Left lung (tissue), 10 donors: ENCODE data around the gene EGFR. TPM values are rescaled to one million over a fixed set of nuclear protein-coding genes. Genes with fewer than 3 reads are reported as not detected.

Source experiments
- ATAC-seq: fragments of 200-7000 bp; cut with Tn5 transposase; one replicate; pipeline ENCODE4 v1.9.1; 2020; ENCODE audit warnings: moderate library complexity
- DNase-seq, 4 donors: peaks; one replicate each; pipeline ENCODE4 v3.0.0-alpha.2; 2013 to 2020
- H3K27ac ChIP-seq, 2 donors: fragments of 200-600 bp; sonication (generic) in 1 of 2; one replicate each; pipeline versions ENCODE4 v1.5.0 to v1.8.0; 2020 to 2021
- H3K27me3 ChIP-seq, 2 donors: fragments of 200-600 bp; sonication (generic) in 1 of 2; one replicate each; pipeline versions ENCODE4 v1.5.0 to v1.8.0; 2020 to 2021
- H3K36me3 ChIP-seq, 2 donors: fragments of 200-600 bp; sonication (generic) in 1 of 2; one replicate each; pipeline versions ENCODE4 v1.5.0 to v1.8.0; 2020 to 2021
- H3K4me1 ChIP-seq, 2 donors: fragments of 200-600 bp; one replicate each; pipeline ENCODE4 v1.8.0; 2021
- H3K4me3 ChIP-seq, 2 donors: fragments of 200-600 bp; sonication (generic) in 1 of 2; one replicate each; pipeline versions ENCODE4 v1.5.0 to v1.8.0; 2020 to 2021; ENCODE audit warnings: mild to moderate bottlenecking in 1 of 2
- H3K9me3 ChIP-seq, 2 donors: fragments of 200-600 bp; sonication (generic) in 1 of 2; one replicate each; pipeline versions ENCODE4 v1.5.0 to v1.8.0; 2020 to 2021
- intact Hi-C, 2 donors: fragments of 100-400 bp; cut with DNase I; formaldehyde crosslinking; loops; one replicate each; pipeline versions ENCODE4 v1.11.2 to v1.14.2; 2022
- polyA plus RNA-seq, 6 donors: library from polyadenylated mRNA; unstranded; fragments of 120-200 nt; gene quantifications; one replicate each; pipeline ENCODE4 v1.2.1, GENCODE V29; 2013; ENCODE audit not compliant: insufficient read length in 6 of 6
- total RNA-seq, 2 donors: library from RNA; stranded (reverse); fragmentation: NEBNext Ultra II Directional; extraction: Animal tissue kit (Norgen Biotek cat#: 25700); gene quantifications; one replicate each; pipeline ENCODE4 v1.2.1, GENCODE V29; 2021
- TF ChIP-seq, protein P1 (sequence below), 2 donors: fragments of 200-600 bp; sonication (generic) in 1 of 2; IDR thresholded peaks; one replicate each; pipeline versions ENCODE4 v1.5.0 to v1.8.0; 2021; ENCODE audit warnings: antibody characterized with exemption in 2 of 2
- donor health status: DM: no; HTN: yes; CAD: no.
- donor health status: DM: no; HTN: no; CAD: no.

Gene EGFR
- total and polyA plus RNA-seq, 8 donors = 48.7 to 79.3 (median 54.1) TPM

DNA sequence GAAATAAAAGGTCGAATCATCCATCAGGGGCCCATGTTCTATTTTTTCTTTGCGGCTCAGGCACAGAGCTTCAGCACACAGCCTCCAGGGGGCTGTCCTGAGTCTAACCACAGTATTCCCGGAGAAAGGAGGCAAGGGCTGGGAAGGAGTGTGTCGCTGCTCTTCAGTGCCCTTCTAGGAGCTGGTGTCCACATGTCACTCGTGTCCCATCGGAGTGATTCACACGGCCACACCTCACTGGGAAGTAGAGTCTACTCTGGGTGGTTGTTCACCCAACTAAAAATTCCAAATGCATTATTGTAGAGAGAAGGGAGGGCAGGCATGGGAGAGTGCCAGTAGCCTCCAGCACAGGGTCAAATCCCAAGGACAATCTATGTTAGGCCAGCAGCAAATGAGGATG, 231.5 kb downstream of the EGFR start:
- H3K9me3 ChIP-seq = no peaks in the 10 kb centered on the region
- H3K27ac ChIP-seq = no peak overlapping the region
- DNase-seq (no peak), ATAC-seq (no peak)
- TF ChIP-seq, protein P1, sequence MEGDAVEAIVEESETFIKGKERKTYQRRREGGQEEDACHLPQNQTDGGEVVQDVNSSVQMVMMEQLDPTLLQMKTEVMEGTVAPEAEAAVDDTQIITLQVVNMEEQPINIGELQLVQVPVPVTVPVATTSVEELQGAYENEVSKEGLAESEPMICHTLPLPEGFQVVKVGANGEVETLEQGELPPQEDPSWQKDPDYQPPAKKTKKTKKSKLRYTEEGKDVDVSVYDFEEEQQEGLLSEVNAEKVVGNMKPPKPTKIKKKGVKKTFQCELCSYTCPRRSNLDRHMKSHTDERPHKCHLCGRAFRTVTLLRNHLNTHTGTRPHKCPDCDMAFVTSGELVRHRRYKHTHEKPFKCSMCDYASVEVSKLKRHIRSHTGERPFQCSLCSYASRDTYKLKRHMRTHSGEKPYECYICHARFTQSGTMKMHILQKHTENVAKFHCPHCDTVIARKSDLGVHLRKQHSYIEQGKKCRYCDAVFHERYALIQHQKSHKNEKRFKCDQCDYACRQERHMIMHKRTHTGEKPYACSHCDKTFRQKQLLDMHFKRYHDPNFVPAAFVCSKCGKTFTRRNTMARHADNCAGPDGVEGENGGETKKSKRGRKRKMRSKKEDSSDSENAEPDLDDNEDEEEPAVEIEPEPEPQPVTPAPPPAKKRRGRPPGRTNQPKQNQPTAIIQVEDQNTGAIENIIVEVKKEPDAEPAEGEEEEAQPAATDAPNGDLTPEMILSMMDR (IDR thresholded peaks at IDR 0.05) = peak; percentile 29 to 37
- no peak overlapping the region for H3K4me3 ChIP-seq
- intact Hi-C loops = no loop called here
- no peaks in the 10 kb centered on the region for H3K36me3 ChIP-seq
- peaks cover 4 to 13% of the 10 kb centered on the region in 2 donors for H3K4me1 ChIP-seq
- H3K27me3 ChIP-seq = peaks cover 0 to 22% of the 10 kb centered on the region in 2 donors

DNA sequence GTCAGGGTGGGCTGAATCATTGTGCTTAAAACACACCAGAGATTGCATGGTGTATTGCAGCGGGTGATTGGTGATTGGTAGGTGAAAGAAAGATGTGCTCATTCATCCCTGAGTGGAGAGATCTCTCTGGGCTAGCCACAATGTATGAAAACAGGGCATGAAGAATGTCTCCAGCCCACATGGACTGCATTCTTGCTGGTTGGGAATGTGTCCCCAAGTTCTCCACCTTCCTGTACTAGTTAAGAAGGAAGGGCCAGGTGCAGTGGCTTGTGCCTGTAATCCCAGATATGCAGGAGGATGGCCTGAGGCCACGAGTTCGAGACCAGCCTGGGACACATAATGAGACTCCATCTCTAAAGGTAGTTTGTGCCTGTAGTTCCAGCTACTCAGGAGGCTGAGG, 232.5 kb downstream of the EGFR start:
- no peaks in the 10 kb centered on the region for H3K9me3 ChIP-seq
- intact Hi-C loops = no loop called here
- no peak overlapping the region for H3K4me3 ChIP-seq
- no peak for ATAC-seq
- no peak overlapping the region for H3K27ac ChIP-seq
- peaks cover 4 to 19% of the 10 kb centered on the region in 2 donors for H3K4me1 ChIP-seq
- no peaks in the 10 kb centered on the region for H3K36me3 ChIP-seq
- TF ChIP-seq, protein P1 (IDR thresholded peaks at IDR 0.05) = no peak
- DNase-seq = no peak
- H3K27me3 ChIP-seq = peaks cover 0 to 32% of the 10 kb centered on the region in 2 donors

DNA sequence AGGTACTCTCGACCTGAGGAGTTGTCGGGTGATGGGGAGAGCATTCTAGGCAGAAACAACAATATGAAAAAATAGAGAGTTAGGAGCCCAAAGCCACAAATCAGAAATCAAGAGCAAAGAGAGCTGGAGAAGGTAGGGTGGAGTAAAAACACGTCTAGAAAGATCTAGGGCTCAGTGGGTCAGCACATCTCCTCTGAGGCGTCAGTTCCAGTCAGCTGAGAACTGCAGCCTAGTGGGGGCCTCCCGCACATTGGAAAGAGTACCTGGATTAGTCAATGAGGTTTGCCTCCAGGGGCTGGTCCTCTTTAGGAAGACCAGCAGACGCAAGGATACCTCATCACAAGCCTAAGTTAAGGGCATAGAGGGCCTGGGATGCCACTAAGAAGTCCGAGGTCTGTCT, 233.1 kb downstream of the EGFR start:
- TF ChIP-seq, protein P1 (IDR thresholded peaks at IDR 0.05) = no peak
- H3K27me3 ChIP-seq = peaks cover 0 to 38% of the 10 kb centered on the region in 2 donors
- no peak for DNase-seq
- no peak for ATAC-seq
- intact Hi-C loops = no loop called here
- no peaks in the 10 kb centered on the region for H3K36me3 ChIP-seq
- H3K4me1 ChIP-seq = peaks cover 4 to 19% of the 10 kb centered on the region in 2 donors
- H3K27ac ChIP-seq = no peak overlapping the region
- H3K4me3 ChIP-seq = no peak overlapping the region
- no peaks in the 10 kb centered on the region for H3K9me3 ChIP-seq

DNA sequence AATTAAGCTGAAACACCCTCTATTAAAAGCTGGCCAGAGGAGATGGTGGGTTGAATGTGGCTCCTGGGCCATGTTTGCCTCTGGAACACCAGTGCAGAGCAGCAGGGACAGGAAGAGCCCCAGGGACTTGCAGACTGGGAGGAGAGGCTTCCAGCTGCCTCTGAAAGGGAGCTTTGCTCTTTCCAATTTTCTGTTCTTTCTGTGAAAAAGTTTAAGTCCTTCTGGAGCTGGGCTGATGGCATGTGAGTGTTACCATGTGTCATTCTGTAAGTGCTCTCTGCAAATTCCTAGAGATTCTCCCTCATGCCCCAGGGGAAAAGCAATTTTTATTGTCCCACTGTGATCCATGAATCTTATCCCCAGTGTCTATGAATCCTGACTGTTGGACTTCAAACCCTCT, 233.6 kb downstream of the EGFR start:
- no peak overlapping the region for H3K4me3 ChIP-seq
- no peaks in the 10 kb centered on the region for H3K36me3 ChIP-seq
- H3K4me1 ChIP-seq = peaks cover 4 to 19% of the 10 kb centered on the region in 2 donors
- no peaks in the 10 kb centered on the region for H3K9me3 ChIP-seq
- TF ChIP-seq, protein P1 (IDR thresholded peaks at IDR 0.05) = no peak
- ATAC-seq (no peak), DNase-seq (no peak)
- no peak overlapping the region for H3K27ac ChIP-seq
- H3K27me3 ChIP-seq = peaks cover 0 to 39% of the 10 kb centered on the region in 2 donors
- intact Hi-C loops = no loop called here

DNA sequence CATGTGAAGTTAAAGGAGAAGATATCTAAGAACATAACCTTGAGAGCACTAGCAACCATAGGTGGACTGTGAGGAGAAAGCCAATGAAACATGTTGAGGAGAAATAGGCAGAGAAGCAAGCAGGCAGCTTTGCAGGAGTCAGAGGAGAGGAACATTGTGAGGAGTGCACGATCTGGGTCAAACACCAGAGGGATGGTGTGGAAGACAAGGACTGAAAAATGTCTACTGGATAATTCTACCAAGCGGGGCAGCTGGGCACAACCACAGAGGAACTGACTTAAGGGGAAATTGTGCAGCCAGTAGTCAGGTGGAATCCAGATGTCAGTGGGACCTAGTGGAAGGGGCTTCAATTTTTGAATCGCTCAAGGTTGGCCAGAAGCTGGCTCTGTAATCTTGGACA, 234.4 kb downstream of the EGFR start:
- TF ChIP-seq, protein P1 (IDR thresholded peaks at IDR 0.05) = no peak
- no peak overlapping the region for H3K27ac ChIP-seq
- H3K9me3 ChIP-seq = no peaks in the 10 kb centered on the region
- no peak overlapping the region for H3K4me3 ChIP-seq
- no peak for DNase-seq
- peaks cover 4 to 19% of the 10 kb centered on the region in 2 donors for H3K4me1 ChIP-seq
- intact Hi-C loops = no loop called here
- H3K27me3 ChIP-seq = peaks cover 0 to 48% of the 10 kb centered on the region in 2 donors
- ATAC-seq = no peak
- no peaks in the 10 kb centered on the region for H3K36me3 ChIP-seq
